HG02840 (cell line): Measurements from ENCODE around the gene CC2D1A.
"Not testable (repeated sequence)": the region's sequence is repeated elsewhere in the genome, so short reads cannot be mapped to it uniquely, and the experiment has no call there.

Experiments
- ATAC-seq: cut with Tn5 transposase; IDR thresholded peaks from one replicate; pipeline ENCODE4 v1.9.1; 2021; ENCODE audit warnings: mild to moderate bottlenecking, moderate library complexity, moderate number of reproducible peaks; ENCODE audit not compliant: unreplicated experiment, low FRiP score

The CC2D1A gene

GRCh38 chr19:13959962-13960862 is 54.2 kb downstream of the CC2D1A start:
- no peak for ATAC-seq

GRCh38 chr19:13960863-13961784 is 55.1 kb downstream of the CC2D1A start:
- no peak for ATAC-seq

- no peak for ATAC-seq
Measured at GRCh38 chr19:13961826-13962698, 56.1 kb downstream of the CC2D1A start.

- ATAC-seq = no peak
Measured at GRCh38 chr19:13962699-13963602, 57.0 kb downstream of the CC2D1A start.

- no peak for ATAC-seq
Measured at GRCh38 chr19:13963603-13964105, 57.7 kb downstream of the CC2D1A start.

GRCh38 chr19:13964776-13965175 is 58.8 kb downstream of the CC2D1A start:
- no peak for ATAC-seq

- no peak for ATAC-seq
Measured at GRCh38 chr19:13965377-13965896, 59.4 kb downstream of the CC2D1A start.

- ATAC-seq = no peak
Measured at GRCh38 chr19:13965926-13966683, 60.1 kb downstream of the CC2D1A start.

- no peak for ATAC-seq
Measured at GRCh38 chr19:13966684-13967128, 60.7 kb downstream of the CC2D1A start.

GRCh38 chr19:13967206-13967605 is 61.2 kb downstream of the CC2D1A start:
- ATAC-seq = not testable (repeated sequence)

- ATAC-seq = no peak
Measured at GRCh38 chr19:13968383-13968935, 62.5 kb downstream of the CC2D1A start.

GRCh38 chr19:13968999-13969398 is 63.0 kb downstream of the CC2D1A start:
- no peak for ATAC-seq

- ATAC-seq = no peak
Measured at GRCh38 chr19:13969897-13970296, 63.9 kb downstream of the CC2D1A start.

- not testable (repeated sequence) for ATAC-seq
Measured at GRCh38 chr19:13971868-13972267, 65.9 kb downstream of the CC2D1A start.

GRCh38 chr19:13972368-13973155 is 66.6 kb downstream of the CC2D1A start:
- no peak for ATAC-seq

GRCh38 chr19:13973479-13973878 is 67.5 kb downstream of the CC2D1A start:
- ATAC-seq = not testable (repeated sequence)

- no peak for ATAC-seq
Measured at GRCh38 chr19:13974073-13974472, 68.1 kb downstream of the CC2D1A start.
